ENCODE results near the gene RBFOX2. TPM values are rescaled to one million over a fixed set of nuclear protein-coding genes. Genes with fewer than 3 reads are reported as not detected.
A peak's percentile ranks its signal among the peaks of the same experiment; 100 is the strongest.
"Not testable (repeated sequence)": the region's sequence is repeated elsewhere in the genome, so short reads cannot be mapped to it uniquely, and the experiment has no call there.

RBFOX2 gene, protein sequence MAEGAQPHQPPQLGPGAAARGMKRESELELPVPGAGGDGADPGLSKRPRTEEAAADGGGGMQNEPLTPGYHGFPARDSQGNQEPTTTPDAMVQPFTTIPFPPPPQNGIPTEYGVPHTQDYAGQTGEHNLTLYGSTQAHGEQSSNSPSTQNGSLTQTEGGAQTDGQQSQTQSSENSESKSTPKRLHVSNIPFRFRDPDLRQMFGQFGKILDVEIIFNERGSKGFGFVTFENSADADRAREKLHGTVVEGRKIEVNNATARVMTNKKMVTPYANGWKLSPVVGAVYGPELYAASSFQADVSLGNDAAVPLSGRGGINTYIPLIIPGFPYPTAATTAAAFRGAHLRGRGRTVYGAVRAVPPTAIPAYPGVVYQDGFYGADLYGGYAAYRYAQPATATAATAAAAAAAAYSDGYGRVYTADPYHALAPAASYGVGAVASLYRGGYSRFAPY
- polyA plus RNA-seq (ENCODE audit: insufficient read length in 4 of 4), result 100 to 1,000 TPM; 113 to 208 (median 133) TPM

DNA sequence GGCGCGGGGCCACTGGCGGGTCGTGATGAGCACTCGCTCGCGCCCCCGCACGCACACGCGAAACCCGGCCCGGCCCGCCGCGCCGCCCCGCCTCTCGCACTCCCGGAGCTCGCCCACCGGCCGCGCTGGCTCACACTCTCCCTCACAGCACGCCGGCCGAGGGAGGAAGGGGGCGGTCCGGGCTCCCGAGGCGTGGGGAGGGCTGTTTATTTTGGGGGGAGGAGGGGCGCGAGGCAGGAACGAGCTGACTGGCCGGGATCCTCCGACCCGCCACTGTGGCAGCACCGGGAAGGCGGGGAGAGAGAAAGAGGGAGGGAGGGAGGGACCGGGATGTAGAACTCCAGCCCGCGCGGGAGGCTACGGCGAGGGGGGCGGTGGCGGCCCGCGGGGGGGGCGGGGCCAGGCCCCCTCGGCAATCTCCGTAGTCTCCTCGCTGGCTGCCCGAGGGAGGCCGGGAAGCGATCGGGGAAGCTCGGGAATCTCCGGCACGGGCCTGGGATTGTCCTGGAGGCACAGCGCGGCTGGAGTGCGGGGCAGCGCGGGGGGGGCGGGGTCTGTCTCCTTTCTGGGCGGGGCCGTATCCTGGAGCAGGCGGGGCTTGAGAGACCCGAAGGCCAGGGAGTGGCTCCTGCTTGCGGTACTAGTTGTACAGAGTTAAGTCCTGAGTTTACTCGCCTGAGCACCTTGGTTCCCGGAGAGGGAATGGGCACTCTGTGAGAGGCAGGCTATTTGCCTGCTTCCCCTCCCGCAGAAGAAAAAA is at the start of gene RBFOX2:
RBFOX2 (minus strand) TSS at position 179 of the 760 bp plus-strand sequence. CDS start 399 bp downstream, outside the sequence.
- DNase-seq (ENCODE audit: low read depth in 4 of 4, low spot score in 3 of 4), result peak; percentile 87 to 91 (median 90)

DNA sequence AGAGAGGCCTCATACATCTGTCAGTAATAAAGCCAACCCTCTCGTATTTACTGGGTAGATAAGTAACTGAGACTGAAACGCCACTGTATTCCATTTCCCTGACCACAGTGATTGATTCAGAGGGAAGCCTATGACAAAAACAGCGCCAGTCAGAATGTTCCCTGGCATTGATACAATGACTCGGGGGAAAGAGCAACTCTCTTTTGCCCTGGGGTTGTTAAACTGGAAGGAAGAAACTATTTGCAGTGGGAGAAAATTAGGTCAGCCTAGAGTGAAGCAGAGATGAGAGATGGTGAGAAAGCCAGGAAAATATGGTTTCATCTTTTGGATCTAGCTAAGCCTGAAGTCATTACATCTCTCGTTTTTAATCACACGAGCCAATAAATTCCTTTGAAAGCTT is 48.6 kb upstream of the RBFOX2 start:
- DNase-seq (ENCODE audit: low read depth in 4 of 4, low spot score in 3 of 4), result no peak

DNA sequence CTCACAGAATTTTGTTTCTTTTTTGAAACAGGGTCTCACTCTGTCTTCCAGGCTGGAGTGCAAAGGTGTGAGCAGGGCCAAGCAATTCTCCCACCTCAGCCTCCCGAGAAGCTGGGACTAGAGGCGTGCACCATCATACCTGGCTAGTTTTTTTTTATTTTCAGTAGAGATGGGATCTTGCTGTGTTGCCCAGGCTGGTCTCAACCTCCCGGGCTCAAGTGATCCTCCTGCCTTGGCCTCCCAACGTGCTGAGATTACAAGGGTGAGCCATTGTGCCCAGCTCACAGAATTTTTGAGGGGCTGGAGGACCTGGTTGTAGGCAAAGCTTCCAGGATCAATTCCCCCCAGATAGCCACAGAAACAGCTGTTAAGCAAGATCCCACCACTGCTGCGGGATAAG is 47.1 kb upstream of the RBFOX2 start:
- no peak for DNase-seq (ENCODE audit: low read depth in 4 of 4, low spot score in 3 of 4)

DNA sequence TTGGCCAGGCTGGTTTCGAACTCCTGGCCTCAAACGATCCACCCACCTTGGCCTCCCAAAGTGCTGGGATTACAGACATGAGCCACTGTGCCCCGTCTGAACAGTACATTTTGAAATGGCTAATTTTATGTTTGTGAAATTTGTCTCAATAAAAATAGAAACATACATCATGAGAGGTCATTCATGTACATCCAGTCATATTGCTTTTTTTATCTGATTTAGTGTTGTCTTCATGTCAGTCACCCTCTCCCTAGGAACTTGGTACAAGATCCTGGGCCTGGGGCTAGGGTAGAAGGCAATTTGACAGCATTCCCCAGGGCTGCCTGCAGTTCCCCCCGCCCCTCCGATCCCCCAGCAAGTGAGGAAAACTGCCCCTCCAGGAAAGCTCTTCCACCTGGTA is 46.6 kb upstream of the RBFOX2 start:
- no peak for DNase-seq (ENCODE audit: low read depth in 4 of 4, low spot score in 3 of 4)

DNA sequence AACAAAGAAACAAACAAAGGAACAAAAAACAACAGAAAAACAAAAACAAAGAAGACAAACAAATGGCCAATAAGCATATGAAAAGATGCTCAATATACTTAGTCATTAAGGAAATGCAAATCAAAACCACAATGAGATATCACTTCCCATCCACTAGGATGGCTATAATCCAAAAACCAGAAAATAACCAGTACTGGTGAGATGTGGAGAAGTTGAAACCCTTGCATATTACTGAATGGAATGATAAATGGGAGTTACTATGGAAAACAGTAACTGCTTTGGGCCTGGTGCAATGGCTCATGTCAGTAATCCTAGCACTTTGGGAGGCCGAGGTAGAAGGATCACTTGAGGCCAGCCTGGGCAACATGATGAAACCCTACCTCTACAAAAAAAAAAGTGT is 44.9 kb upstream of the RBFOX2 start:
- DNase-seq (ENCODE audit: low read depth in 4 of 4, low spot score in 3 of 4), result no peak

DNA sequence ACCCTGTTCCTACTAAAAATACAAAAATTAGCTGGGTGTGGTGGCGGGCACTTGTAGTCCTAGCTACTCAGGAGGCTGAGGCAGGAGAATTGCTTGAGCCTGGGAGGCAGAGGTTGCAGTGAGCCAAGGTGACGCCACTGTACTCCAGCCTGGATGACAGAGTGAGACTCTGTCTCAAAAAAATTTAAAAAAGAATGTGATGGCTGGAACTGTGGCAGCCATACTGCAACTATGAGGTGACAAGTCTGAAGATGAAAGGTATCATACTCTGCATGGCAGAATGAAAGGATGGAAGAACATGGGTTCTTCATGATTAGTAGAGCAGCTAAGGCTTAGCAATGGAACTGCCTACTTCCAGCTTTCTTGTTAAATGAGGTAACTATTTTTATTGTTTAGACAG is 42.0 kb upstream of the RBFOX2 start:
- DNase-seq (ENCODE audit: low read depth in 4 of 4, low spot score in 3 of 4), result not testable (repeated sequence)

DNA sequence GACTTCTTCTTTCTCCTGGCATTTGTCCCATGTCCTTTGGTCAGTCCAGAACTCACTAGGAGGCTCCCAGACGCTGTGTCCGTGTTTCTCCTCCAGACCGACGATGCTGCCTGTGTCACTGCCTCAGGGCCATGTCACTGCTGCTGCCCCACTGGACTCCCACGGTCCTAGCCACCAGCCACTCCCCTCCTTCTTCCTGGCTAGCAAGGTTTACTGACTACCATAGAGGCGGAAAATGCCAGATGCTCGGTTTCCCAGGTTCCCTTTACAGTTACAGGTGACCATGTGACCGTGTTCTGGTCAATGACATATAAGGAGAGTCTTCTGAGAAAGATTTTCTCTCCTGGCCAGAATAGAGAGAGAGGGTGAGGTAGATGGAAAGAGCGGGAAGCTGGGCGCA is 40.7 kb upstream of the RBFOX2 start:
- DNase-seq (ENCODE audit: low read depth in 4 of 4, low spot score in 3 of 4), result no peak

DNA sequence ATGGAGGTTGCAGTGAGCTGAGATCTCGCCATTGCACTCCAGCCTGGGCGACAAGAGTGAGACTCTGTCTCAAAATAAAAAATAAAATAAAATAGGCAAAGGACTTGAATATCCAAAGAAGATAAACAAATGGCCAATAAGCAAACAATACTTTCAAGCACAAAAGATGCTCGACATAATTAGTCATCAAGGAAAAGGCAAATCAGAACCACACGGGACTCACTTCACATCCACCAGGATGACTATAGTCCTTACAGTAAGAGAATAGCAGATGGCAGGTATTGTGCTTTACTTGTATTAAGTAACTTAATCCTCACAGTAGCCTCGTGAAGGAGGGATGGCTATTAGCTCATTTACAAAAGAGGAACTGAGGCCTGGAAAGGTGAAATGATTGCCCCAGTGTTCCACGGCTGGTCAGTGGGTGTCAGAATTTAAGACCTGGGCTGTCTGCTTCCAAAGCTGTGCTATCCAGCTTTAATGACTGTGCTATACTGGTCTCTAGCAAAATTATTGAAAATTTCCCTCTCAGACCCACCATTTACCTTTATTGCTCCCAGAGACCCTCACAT is 40.2 kb upstream of the RBFOX2 start:
- no peak for DNase-seq (ENCODE audit: low read depth in 4 of 4, low spot score in 3 of 4)

DNA sequence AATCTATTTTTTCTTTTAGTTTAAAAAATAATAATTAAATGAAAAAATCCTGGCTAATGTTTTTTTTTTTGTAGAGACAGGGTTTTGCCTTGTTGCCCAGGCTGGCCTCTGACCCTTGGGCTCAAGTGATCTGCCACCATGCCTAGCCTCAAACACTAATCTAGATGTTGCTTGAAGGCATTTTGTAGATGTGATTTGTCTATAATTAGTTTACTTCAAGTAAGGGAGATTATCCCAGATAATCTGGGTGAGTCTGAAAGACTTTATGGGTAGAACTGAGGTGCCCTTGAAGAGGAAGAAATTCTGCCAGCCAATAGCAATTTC is 38.6 kb upstream of the RBFOX2 start:
- no peak for DNase-seq (ENCODE audit: low read depth in 4 of 4, low spot score in 3 of 4)

DNA sequence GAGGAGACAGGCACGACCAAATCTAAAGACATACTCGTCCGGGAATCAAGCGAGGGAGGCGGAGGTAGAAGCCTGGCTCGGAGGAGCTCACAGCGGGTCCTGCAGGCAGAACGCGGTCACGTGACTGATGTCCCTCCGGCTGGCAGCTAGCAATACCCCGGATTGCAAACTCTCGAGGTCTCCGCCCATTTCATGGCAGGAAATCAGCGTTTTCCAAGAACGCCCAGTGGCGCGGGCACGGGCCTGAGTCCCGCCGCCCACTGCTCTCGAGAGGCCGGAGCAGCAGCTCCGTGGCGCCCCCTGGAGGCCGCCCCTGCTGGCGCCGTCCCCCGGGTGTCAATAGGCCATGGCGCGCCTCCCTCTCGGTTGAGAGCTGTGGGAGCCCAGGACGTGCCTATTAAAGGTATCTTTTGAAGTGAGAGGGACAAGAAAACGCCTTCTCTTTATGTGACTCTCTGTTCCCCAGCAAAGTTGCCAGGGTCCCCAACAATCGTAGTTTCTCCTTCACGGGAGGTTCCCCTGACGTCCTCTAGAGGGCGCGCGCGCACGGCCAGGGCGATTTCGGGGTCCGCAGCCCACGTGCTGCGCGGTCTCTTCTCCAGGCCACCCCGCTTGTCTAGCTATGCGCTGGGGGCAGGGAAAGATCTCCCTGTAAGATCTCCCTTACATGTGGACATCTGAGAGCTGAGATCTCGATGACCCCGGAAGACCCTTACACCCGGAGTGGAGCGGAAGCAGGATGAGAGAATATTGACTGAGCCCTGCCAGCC is 37.3 kb upstream of the RBFOX2 start:
- peak; percentile 63 to 78 (median 68) for DNase-seq (ENCODE audit: low read depth in 4 of 4, low spot score in 3 of 4)

DNA sequence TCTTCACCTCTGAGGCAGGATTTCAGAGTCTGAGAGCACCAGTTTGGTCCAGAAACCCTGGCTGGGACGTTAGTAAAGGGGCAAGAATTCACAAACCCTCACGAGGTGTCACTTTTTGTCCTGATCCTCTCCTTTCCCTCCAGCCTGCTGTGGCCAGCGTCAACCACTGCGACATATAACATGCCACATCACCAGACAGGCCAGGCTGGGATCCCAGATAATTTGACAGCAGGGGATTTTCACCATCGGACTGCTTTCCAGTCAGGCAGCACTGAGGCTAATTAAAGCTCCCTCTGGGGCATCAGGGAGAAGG is 36.8 kb upstream of the RBFOX2 start:
- DNase-seq (ENCODE audit: low read depth in 4 of 4, low spot score in 3 of 4), result peak in 1 of 4 donors; percentile 26

DNA sequence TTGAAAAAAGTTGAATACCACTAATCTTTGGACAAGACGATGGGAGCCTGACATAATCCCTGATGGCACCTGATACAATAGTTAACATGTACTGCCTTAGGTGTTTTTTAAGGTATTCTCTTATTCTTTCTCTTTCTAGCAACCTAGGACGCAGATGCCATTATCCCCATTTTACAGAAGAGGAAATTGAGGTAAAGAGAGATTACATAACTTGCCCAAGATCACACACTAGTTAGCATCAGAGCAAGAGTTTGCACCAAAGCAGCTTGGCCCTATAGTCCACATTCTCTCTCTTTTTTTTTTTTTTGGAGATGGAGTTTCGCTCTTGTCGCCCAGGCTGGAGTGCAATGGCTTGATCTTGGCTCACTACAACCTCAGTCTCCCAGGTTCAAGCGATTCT is 35.7 kb upstream of the RBFOX2 start:
- no peak for DNase-seq (ENCODE audit: low read depth in 4 of 4, low spot score in 3 of 4)

DNA sequence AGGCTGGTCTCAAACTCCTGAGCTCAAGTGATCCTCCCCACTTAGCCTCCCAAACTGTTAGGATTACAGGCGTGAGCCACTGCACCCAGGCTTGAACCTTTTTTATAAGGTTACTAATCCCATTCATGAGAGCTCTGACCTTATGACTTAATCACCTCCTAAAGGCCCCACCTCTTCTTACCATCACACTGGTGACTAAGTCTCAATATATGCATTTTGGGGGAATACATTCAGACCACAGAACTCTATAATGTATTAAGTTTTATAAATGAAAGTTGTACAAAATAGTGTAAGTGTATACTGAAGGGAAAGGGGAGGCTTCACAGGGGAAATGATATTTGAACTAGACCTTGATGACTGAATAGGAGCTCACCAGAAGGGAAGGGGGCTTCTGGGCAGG is 28.4 kb upstream of the RBFOX2 start:
- DNase-seq (ENCODE audit: low read depth in 4 of 4, low spot score in 3 of 4), result no peak

DNA sequence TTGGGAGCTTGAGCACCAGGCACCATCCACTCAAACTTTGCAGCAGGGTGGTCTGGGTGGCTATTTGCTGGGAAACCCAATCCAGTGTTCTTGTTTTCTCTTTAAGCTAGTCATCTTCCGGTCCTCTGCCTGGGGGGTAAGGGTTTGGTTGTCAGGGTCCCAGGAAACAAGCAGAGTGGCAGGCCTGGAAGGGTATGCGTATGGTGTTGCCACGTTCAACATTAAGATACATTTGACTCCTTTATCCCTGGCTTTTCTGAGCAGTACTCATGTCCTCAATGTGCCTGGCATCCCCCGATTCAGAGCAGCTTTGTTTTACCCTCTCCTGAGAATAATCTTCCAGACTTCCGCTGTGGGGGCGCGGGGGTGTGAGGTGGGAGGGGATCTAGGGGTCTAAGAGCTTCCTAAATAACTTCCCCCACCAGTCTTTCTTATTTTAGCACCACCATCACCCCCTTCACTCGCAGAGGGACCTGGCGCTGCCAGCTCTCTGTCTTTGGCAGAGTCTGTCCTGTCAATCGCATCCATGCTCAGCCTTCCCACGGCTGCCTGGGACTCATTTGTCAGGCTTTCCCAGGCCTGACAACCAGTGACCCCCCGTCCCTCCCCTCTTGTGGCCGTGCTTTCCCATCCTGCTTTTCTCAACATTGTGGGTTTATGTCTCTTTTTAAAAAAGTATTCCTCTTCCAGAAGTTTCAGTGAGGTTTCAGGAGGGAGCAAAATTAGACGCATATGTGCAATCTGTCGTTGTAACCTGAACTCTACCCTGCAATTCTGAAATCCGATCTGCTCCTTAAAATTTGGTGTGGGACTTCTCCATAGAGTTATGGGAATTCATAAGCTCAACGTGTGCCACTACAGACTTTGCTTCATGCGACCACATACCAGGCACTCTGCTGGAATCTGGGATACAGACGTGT is 27.0 kb upstream of the RBFOX2 start:
- no peak for DNase-seq (ENCODE audit: low read depth in 4 of 4, low spot score in 3 of 4)

DNA sequence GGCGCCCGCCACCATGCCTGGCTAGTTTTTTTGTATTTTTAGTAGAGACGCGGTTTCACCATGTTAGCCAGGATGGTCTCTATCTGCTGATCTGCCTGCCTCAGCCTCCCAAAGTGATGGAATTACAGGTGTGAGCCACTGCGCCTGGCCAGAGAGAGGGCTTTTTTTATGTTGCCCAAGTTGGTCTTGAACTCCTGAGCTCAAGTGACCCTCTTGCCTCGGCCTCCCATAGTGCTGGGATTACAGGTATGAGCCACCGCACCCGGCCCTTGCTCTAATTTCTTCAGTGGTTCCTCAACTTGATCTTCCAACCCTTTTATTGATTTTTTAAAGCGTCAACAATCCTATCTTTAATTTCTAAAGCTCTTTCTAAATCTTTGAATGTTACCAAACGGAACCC is 25.8 kb upstream of the RBFOX2 start:
- DNase-seq (ENCODE audit: low read depth in 4 of 4, low spot score in 3 of 4), result not testable (repeated sequence)

DNA sequence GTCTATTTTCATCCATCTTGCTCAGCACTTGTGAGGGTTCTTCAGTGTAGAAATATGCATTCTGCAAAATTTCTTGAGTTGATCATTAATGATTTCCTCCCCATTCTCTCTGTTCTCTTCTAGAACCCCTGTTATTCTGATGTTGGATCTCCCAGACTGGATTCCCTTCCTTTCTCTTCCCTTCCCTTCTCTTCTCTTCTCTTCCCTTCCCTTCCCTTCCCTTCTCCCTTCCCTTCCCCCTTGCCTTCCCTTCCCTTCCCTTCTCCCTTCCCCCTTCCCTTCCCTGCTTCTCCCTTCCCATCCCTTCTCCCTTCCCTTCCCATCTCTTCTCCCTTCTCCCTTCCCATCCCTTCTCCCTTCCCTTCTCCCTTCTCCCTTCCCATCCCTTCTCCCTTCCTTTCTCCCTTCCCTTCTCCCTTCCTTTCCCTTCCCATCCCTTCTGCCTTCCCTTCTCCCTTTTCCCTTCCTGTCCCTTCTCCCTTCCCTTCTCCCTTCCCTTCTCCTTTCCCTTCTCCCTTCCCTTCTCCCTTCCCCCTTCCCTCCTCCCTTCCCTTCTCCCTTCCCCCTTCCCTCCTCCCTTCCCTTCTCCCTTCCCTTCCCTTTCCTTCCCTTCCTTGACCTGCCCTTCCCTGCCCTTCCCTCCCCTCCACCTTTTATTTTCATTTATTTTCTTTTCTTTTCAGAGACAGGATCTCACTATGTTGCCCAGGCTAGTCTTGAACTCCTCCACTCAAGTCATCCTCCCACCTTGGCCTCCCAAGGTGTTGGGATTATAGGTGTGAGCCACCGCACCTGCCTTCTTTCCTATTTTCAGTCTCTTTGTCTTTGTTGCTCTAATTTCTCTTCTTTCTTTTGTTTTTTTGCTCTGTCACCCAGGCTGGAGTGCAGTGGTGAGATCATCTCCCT is 24.9 kb upstream of the RBFOX2 start:
- no peak for DNase-seq (ENCODE audit: low read depth in 4 of 4, low spot score in 3 of 4)

DNA sequence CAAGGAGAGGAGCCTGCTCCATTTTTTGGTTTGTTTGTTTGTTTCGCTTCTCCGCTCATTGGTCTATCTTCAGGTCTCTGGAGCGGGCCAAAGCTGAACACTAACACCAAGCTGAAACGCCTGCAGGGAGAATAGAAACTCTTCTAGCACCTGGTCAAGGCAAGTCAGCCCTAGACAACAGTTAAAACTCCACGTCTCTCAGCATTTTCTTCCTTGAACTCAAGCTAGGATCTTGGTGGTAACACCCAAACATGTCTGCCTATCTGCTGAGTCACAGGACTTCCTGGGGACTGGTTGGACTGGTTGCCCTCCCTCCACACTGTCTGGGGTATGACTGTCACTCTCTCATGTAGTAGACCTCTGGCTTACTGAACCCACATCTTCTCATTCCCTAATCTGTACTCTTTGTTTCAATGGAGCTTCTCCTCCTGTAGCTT is 23.9 kb upstream of the RBFOX2 start:
- DNase-seq (ENCODE audit: low read depth in 4 of 4, low spot score in 3 of 4), result no peak

DNA sequence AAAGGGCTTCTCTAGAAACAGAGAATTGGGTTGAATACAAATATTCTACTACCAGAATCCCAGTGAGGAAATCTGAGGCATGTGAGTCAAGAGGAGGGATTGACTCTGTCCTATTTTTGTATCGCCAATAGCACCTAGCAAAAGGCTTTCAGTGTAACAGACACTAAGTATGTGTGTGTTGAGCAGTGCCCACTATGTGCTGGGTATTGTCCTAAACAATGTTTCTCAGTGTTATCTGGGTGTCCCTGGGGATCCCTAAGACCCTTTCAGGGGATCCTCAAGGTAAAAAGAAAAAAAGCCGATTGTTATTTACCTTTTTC is 21.0 kb upstream of the RBFOX2 start:
- DNase-seq (ENCODE audit: low read depth in 4 of 4, low spot score in 3 of 4), result no peak
